GM18526 (cell line): ENCODE measurements around the gene GLOD4.

Experiments
- POLR2A ChIP-seq: IDR thresholded peaks from 3 replicates; pipeline ENCODE4 v1.6.1; 2011; ENCODE audit not compliant: insufficient read length; ENCODE audit errors: extremely low read depth

The GLOD4 gene

DNA sequence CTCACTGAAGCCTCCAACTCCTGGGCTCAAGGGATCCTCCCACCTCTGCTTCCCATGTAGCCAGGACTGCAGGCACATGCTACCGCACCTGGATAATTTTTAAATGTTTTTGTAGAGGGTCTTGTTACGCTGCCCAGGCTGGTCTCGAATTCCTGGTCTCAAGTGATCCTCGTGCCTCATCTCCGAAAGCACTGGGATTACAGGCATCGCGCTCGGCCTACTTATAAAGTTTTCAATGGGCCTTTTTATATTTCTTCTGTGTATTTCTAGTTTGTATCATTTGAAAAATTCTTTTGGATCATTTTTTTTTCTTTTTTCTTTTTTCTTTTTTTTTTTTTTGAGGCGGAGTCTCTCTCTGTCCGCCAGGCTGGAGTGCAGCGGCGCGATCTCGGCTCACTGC lies 57.0 kb downstream of the GLOD4 start:
- no peak for TF ChIP-seq POLR2A

DNA sequence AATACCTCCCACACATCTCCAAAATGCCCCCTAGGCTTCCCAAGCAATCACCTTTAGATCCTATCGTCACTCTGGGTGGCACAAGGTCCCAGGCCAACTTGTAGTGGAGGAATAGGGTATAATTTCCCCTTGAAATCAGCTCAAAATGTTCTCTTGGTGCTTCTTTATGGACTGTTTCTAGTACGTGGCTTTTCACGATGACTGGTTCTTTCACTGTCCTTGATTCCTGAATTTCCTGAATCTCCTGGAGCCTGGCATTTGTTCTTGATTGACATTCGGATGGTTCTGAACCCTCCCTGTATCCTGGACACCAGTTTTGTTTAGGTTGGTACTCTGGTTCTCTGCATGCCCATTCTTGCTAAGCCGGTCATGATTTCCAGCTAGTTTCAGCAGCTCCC lies 60.5 kb downstream of the GLOD4 start:
- TF ChIP-seq POLR2A, result no peak

DNA sequence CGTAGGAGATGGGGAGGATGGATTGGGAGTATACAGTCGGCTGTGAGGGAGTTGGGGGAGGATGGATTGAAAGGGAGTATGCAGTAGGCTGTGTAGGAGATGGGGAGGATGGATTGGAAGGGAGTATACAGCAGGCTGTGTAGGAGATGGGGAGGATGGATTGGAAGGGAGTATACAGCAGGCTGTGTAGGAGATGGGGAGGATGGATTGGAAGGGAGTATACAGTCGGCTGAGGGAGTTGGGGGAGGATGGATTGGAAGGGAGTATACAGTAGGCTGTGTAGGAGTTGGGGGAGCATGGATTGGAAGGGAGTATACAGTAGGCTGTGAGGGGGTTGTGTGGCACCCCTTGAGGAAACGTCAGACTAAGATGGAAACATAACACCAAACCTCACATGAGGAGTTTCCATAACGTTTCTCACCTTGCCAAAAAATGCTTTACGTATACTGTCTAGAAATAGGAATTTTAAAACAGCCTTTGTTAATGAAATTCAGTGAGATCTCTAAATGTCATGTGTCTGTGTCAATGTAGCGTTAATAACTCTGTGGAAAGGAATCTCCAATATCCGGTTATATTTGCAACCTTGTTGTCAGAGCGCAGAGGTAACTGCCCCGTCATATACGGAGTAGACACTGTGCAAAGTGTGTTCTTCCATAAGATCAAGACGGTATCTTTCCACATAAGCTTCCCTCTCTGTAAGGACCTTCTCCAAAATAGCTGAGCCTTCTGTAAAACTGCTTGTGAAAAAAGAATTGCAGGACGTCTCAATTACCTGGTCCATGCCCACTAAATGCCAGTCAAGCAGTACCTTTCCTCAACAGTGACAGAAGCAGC lies 61.2 kb downstream of the GLOD4 start:
- no peak for TF ChIP-seq POLR2A

DNA sequence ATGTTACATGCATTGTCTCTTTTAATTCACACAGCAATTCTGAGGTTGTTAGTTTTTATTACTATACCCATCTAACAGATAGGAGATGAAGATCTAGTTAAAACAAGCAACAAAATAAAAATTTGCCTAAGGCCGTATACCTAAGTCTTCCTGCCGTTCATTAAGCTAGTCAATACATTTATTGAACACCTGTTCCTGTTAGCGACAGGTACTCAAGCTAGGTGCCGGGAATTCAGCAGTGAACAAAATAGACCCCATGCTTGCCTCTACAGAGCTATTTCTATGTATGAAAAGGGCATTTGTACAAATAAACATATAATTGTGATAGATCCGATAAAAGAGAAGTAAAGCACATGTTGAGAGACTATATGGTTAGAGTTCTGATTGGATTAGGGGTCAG lies 64.0 kb downstream of the GLOD4 start:
- TF ChIP-seq POLR2A, result no peak
